WTC11 (cell line): Measurements from ENCODE around the gene ZNF276.

ENCODE experiments used
- CREB1 ChIP-seq: sonication (generic); formaldehyde crosslinking; IDR thresholded peaks from 2 replicates; pipeline ENCODE4 v1.8.0; 2023; ENCODE audit warnings: mild to moderate bottlenecking, missing genetic modification reagents
- JUN ChIP-seq: sonication (generic); formaldehyde crosslinking; IDR thresholded peaks from 2 replicates; pipeline ENCODE4 v1.8.0; 2023; ENCODE audit warnings: mild to moderate bottlenecking, missing genetic modification reagents
- SMAD3 ChIP-seq: sonication (generic); formaldehyde crosslinking; IDR thresholded peaks from 2 replicates; pipeline ENCODE4 v1.8.0; 2022; ENCODE audit warnings: missing genetic modification reagents, mild to moderate bottlenecking, borderline replicate concordance
- TEAD4 ChIP-seq: sonication (generic); formaldehyde crosslinking; IDR thresholded peaks from 2 replicates; pipeline ENCODE4 v1.8.0; 2022; ENCODE audit warnings: mild to moderate bottlenecking, missing genetic modification reagents
- TP53 ChIP-seq: sonication (generic); formaldehyde crosslinking; IDR thresholded peaks from 2 replicates; pipeline ENCODE4 v1.8.1; 2023; ENCODE audit warnings: mild to moderate bottlenecking, missing genetic modification reagents
- USF2 ChIP-seq: sonication (generic); formaldehyde crosslinking; IDR thresholded peaks from 2 replicates; pipeline ENCODE4 v1.8.1; 2023; ENCODE audit warnings: mild to moderate bottlenecking, missing genetic modification reagents, moderate library complexity
- ZNF317 ChIP-seq: sonication (generic); formaldehyde crosslinking; IDR thresholded peaks from 2 replicates; pipeline ENCODE4 v1.8.1; 2023; ENCODE audit warnings: low read depth, mild to moderate bottlenecking, moderate library complexity, missing genetic modification reagents, borderline replicate concordance
- ZNF396 ChIP-seq: fragments of 250-450 bp; sonication (Bioruptor Pico); IDR thresholded peaks from 2 replicates; pipeline ENCODE4 v1.8.0; 2021; ENCODE audit warnings: mild to moderate bottlenecking, moderate library complexity, borderline replicate concordance
- ZNF423 ChIP-seq: fragments of 250-450 bp; sonication (Bioruptor Pico); IDR thresholded peaks from 2 replicates; pipeline ENCODE4 v2.1.2; 2022; ENCODE audit warnings: mild to moderate bottlenecking, moderate library complexity
- TF ChIP-seq, protein P1 (sequence below): fragments of 200-600 bp; IDR thresholded peaks from 2 replicates; pipeline ENCODE4 v1.8.0; 2022; ENCODE audit warnings: antibody characterized with exemption
- TF ChIP-seq, protein P2 (sequence below): sonication (generic); formaldehyde crosslinking; IDR thresholded peaks from 2 replicates; pipeline ENCODE4 v1.8.0; 2022; ENCODE audit warnings: mild to moderate bottlenecking, missing genetic modification reagents

DNA sequence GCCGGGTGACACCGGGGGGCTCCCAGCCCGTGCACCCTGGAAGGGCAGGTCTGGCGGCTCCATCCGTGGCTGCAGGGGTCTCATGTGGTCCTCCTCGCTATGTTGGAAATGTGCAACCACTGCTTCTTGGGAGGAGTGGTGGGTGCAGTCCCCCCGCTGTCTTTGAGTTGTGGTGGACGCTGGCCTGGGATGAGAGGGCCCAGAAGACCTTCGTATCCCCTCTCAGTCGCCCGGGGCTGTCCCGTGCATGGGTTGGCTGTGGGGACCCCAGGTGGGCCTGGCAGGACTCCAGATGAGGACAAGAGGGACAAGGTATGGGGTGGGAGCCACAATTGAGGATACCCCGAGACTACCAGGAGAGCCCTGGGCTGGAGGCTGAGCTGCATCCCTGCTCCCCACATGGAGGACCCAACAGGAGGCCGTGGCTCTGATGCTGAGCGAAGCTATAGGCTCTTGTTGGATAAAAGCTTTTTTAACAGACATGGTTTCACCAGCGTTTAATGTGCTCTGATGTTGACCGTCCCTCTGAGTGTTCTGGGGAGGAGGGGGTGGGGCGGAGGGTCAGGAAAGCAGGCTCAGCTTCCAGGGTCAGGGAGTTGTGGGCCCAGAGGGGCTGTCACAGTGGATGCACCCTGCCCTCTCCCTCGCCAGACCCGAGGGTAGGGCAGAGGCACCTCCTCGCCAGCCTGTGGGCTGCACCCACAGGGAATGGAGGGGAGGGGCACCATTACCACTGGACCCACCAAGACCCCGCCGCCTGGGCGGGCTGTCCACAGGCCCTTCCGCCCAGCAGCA is 25.3 kb upstream of the ZNF276 start:
- TF ChIP-seq, protein P1, sequence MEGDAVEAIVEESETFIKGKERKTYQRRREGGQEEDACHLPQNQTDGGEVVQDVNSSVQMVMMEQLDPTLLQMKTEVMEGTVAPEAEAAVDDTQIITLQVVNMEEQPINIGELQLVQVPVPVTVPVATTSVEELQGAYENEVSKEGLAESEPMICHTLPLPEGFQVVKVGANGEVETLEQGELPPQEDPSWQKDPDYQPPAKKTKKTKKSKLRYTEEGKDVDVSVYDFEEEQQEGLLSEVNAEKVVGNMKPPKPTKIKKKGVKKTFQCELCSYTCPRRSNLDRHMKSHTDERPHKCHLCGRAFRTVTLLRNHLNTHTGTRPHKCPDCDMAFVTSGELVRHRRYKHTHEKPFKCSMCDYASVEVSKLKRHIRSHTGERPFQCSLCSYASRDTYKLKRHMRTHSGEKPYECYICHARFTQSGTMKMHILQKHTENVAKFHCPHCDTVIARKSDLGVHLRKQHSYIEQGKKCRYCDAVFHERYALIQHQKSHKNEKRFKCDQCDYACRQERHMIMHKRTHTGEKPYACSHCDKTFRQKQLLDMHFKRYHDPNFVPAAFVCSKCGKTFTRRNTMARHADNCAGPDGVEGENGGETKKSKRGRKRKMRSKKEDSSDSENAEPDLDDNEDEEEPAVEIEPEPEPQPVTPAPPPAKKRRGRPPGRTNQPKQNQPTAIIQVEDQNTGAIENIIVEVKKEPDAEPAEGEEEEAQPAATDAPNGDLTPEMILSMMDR = no peak
- no peak for TF ChIP-seq ZNF317 (CRISPR knock-in tag)
- TF ChIP-seq, protein P2, sequence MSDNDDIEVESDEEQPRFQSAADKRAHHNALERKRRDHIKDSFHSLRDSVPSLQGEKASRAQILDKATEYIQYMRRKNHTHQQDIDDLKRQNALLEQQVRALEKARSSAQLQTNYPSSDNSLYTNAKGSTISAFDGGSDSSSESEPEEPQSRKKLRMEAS (CRISPR knock-in tag) = no peak
- no peak for TF ChIP-seq TEAD4
- no peak for TF ChIP-seq ZNF396 (CRISPR knock-in tag)
- no peak for TF ChIP-seq USF2
- no peak for TF ChIP-seq JUN (CRISPR knock-in tag)
- no peak for TF ChIP-seq TP53 (CRISPR knock-in tag)
- no peak for TF ChIP-seq SMAD3 (CRISPR knock-in tag)
- TF ChIP-seq CREB1 (CRISPR knock-in tag) = no peak
- no peak for TF ChIP-seq ZNF423
